Kidney (tissue), 14 donors: ENCODE measurements around the gene GPRC5D. TPM values are rescaled to one million over a fixed set of nuclear protein-coding genes. Genes with fewer than 3 reads are reported as not detected.

Experiments
- DNase-seq, 5 donors: peaks; one replicate each; pipeline ENCODE4 v3.0.0-alpha.2; 2013 to 2020
- FAIRE-seq: peaks from 2 replicates; lab custom pipeline; 2012; peaks lifted over from hg19 to GRCh38; lab: Jason Lieb, UNC
- H3K27ac ChIP-seq, 2 donors: one replicate each; pipeline ENCODE4 v1.7.0; 2013; ENCODE audit warnings: low read depth in 2 of 2, low read length in 2 of 2, inconsistent platforms in 1 of 2
- H3K27me3 ChIP-seq: one replicate; pipeline ENCODE4 v1.7.1; 2013; ENCODE audit warnings: low read length, inconsistent platforms; ENCODE audit not compliant: control insufficient read depth, insufficient read depth
- H3K36me3 ChIP-seq, 3 donors: one replicate each; pipeline versions ENCODE4 v1.7.0 to v1.7.1; 2013; ENCODE audit warnings: low read length in 3 of 3, control low read depth in 1 of 3, inconsistent platforms in 1 of 3; ENCODE audit not compliant: insufficient read depth in 3 of 3, control insufficient read depth in 2 of 3
- H3K4me1 ChIP-seq, 3 donors: one replicate each; pipeline versions ENCODE4 v1.7.0 to v1.7.1; 2013; ENCODE audit warnings: low read length in 3 of 3, inconsistent platforms in 1 of 3, low read depth in 1 of 3; ENCODE audit not compliant: control insufficient read depth in 2 of 3, insufficient read depth in 2 of 3
- H3K4me3 ChIP-seq, 3 donors: one replicate each; pipeline versions ENCODE4 v1.7.0 to v1.8.1; 2013; ENCODE audit warnings: low read length in 3 of 3, control low read depth in 1 of 3, inconsistent platforms in 1 of 3
- H3K9ac ChIP-seq, 3 donors: one replicate each; pipeline versions ENCODE4 v1.7.0 to v1.7.1; 2013; ENCODE audit warnings: low read length in 3 of 3, control low read depth in 1 of 3, inconsistent platforms in 1 of 3
- H3K9me3 ChIP-seq, 3 donors: one replicate each; pipeline versions ENCODE4 v1.7.0 to v1.7.1; 2013; ENCODE audit warnings: low read length in 3 of 3, control low read depth in 1 of 3, inconsistent platforms in 1 of 3; ENCODE audit not compliant: control insufficient read depth in 2 of 3, insufficient read depth in 1 of 3
- CTCF ChIP-seq: IDR thresholded peaks from 3 replicates; pipeline ENCODE4 v1.5.1; 2012; ENCODE audit warnings: mild to moderate bottlenecking, moderate library complexity, borderline replicate concordance; ENCODE audit not compliant: insufficient read depth; ENCODE audit errors: extremely low read depth
- intact Hi-C: fragments of 100-400 bp; cut with DNase I; formaldehyde crosslinking; loops from one replicate; pipeline ENCODE4 v1.11.1; 2022
- polyA plus RNA-seq: library from polyadenylated mRNA; stranded (reverse); fragments of 350-450 nt; fragmentation: Illumina TruSeq; extraction: RNeasy Lipid Tissue Mini Kit (QIAGEN cat#74804); gene quantifications from one replicate; pipeline ENCODE4 v1.2.3, GENCODE V29; 2014; ENCODE audit warnings: low read depth, low replicate concordance; ENCODE audit not compliant: insufficient read depth
- total RNA-seq: library from RNA; stranded (reverse); fragmentation: NEBNext Ultra II Directional; extraction: Animal tissue kit (Norgen Biotek cat#: 25700); gene quantifications from one replicate; pipeline ENCODE4 v1.2.1, GENCODE V29; 2021
- donor health status: control.
- donor health status: control.
- donor health status: control.
- donor health status: control.
- donor health status: control.
- donor health status: DM: yes; HTN: yes; CAD: no.
- donor health status: Normal renal cell carcinoma (clear cell type).

The GPRC5D gene
- total and polyA plus RNA-seq, 2 donors from 2014 or later = 0.25 TPM; not detected in 1

GRCh38 chr12:12965836-12966235, 13.9 kb upstream of the GPRC5D start:
- H3K36me3 ChIP-seq = peaks cover 0 to 10% (median 0%) of the 10 kb centered on the region in 3 donors
- no peaks in the 10 kb centered on the region for H3K9me3 ChIP-seq
- no peak for DNase-seq
- H3K9ac ChIP-seq = no peak overlapping the region
- no peak for TF ChIP-seq CTCF
- H3K27ac ChIP-seq = no peak overlapping the region
- no peaks in the 10 kb centered on the region for H3K27me3 ChIP-seq
- no peak for FAIRE-seq
- H3K4me1 ChIP-seq = no peaks in the 10 kb centered on the region
- intact Hi-C loops = no loop called here
- H3K4me3 ChIP-seq = no peak overlapping the region

GRCh38 chr12:12964255-12964654, 12.3 kb upstream of the GPRC5D start:
- Histone ChIP-seq H3K9me3 (no peaks in the 10 kb centered on the region), H3K27me3 (no peaks in the 10 kb centered on the region), H3K4me1 (no peaks in the 10 kb centered on the region), H3K4me3 (no peak overlapping the region), H3K9ac (no peak overlapping the region), H3K27ac (no peak overlapping the region), H3K36me3 (peaks cover 0 to 7% (median 0%) of the 10 kb centered on the region in 3 donors)
- FAIRE-seq (no peak), DNase-seq (no peak)
- no peak for TF ChIP-seq CTCF
- intact Hi-C loops = no loop called here

GRCh38 chr12:12960639-12961209, 8.8 kb upstream of the GPRC5D start:
- Histone ChIP-seq H3K27ac (no peak overlapping the region), H3K4me3 (no peak overlapping the region), H3K36me3 (no peaks in the 10 kb centered on the region), H3K27me3 (no peaks in the 10 kb centered on the region), H3K9ac (no peak overlapping the region), H3K9me3 (no peaks in the 10 kb centered on the region), H3K4me1 (no peaks in the 10 kb centered on the region)
- FAIRE-seq (no peak), DNase-seq (no peak)
- TF ChIP-seq CTCF = no peak
- intact Hi-C loops = no loop called here

- no peak overlapping the region for H3K9ac ChIP-seq
- no peak overlapping the region for H3K27ac ChIP-seq
- intact Hi-C loops = no loop called here
- H3K9me3 ChIP-seq = no peaks in the 10 kb centered on the region
- no peaks in the 10 kb centered on the region for H3K27me3 ChIP-seq
- no peak overlapping the region for H3K4me3 ChIP-seq
- H3K4me1 ChIP-seq = peaks cover 4 to 7% (median 5%) of the 10 kb centered on the region in 3 donors
- DNase-seq = no peak
- H3K36me3 ChIP-seq = no peaks in the 10 kb centered on the region
- FAIRE-seq = no peak
- no peak for TF ChIP-seq CTCF
Measured at GRCh38 chr12:12958886-12959285, 6.9 kb upstream of the GPRC5D start.
